Gastroesophageal sphincter (tissue), 3 donors: ENCODE measurements around the gene CPNE5.

Source experiments
- EP300 ChIP-seq: sonication (generic); formaldehyde crosslinking; IDR thresholded peaks from one replicate; pipeline ENCODE4 v1.6.1; 2017; ENCODE audit warnings: antibody characterized with exemption, mild to moderate bottlenecking
- POLR2A ChIP-seq, 2 donors: fragments of 450-650 bp; IDR thresholded peaks; one replicate each; pipeline ENCODE4 v1.6.1; 2017; ENCODE audit warnings: antibody characterized with exemption in 2 of 2, mild to moderate bottlenecking in 2 of 2, moderate library complexity in 1 of 2
- TF ChIP-seq, protein P1 (sequence below), 4 experiments: fragments of 200-600 bp in 2 of 4; fragments of 450-650 bp in 2 of 4; sonication (generic) in 1 of 4; IDR thresholded peaks; one replicate each; pipeline ENCODE4 v1.5.1; 2017 to 2019; ENCODE audit warnings: antibody characterized with exemption in 4 of 4, mild to moderate bottlenecking in 2 of 4, moderate library complexity in 2 of 4

- TF ChIP-seq, protein P1, sequence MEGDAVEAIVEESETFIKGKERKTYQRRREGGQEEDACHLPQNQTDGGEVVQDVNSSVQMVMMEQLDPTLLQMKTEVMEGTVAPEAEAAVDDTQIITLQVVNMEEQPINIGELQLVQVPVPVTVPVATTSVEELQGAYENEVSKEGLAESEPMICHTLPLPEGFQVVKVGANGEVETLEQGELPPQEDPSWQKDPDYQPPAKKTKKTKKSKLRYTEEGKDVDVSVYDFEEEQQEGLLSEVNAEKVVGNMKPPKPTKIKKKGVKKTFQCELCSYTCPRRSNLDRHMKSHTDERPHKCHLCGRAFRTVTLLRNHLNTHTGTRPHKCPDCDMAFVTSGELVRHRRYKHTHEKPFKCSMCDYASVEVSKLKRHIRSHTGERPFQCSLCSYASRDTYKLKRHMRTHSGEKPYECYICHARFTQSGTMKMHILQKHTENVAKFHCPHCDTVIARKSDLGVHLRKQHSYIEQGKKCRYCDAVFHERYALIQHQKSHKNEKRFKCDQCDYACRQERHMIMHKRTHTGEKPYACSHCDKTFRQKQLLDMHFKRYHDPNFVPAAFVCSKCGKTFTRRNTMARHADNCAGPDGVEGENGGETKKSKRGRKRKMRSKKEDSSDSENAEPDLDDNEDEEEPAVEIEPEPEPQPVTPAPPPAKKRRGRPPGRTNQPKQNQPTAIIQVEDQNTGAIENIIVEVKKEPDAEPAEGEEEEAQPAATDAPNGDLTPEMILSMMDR (IDR thresholded peaks at IDR 0.05) = no peak
- no peak for TF ChIP-seq EP300
- no peak for TF ChIP-seq POLR2A (IDR thresholded peaks at IDR 0.05)
Observed at GRCh38 chr6:36754582-36755434, 84.4 kb downstream of the CPNE5 start.
